WERI-Rb-1 (cell line): ENCODE data around the gene WDR89.
A peak's percentile ranks its signal among the peaks of the same experiment; 100 is the strongest.
"Not testable (repeated sequence)": the region's sequence is repeated elsewhere in the genome, so short reads cannot be mapped to it uniquely, and the experiment has no call there.

Source experiments
- DNase-seq: peaks from one replicate; pipeline ENCODE4 v3.0.0-alpha.2; 2020
- H3K27ac ChIP-seq: fragments of 250-450 bp; sonication (Bioruptor Pico); 2 replicates; pipeline ENCODE4 v1.5.1; 2020; ENCODE audit warnings: mild to moderate bottlenecking, moderate library complexity
- H3K27me3 ChIP-seq: fragments of 250-450 bp; sonication (Bioruptor Pico); 2 replicates; pipeline ENCODE4 v1.5.1; 2021; ENCODE audit warnings: mild to moderate bottlenecking, low read depth, moderate library complexity; ENCODE audit not compliant: insufficient read depth, severe bottlenecking
- H3K36me3 ChIP-seq: fragments of 250-450 bp; sonication (Bioruptor Pico); 2 replicates; pipeline ENCODE4 v1.5.1; 2020; ENCODE audit warnings: mild to moderate bottlenecking, moderate library complexity
- H3K4me3 ChIP-seq: 2 replicates; pipeline ENCODE4 v1.5.1; 2011; ENCODE audit warnings: low read depth, mild to moderate bottlenecking, control low read depth, low read length
- H3K9me3 ChIP-seq: fragments of 250-450 bp; sonication (Bioruptor Pico); 2 replicates; pipeline ENCODE4 v1.5.1; 2021; ENCODE audit warnings: mild to moderate bottlenecking, moderate library complexity; ENCODE audit not compliant: severe bottlenecking
- CTCF ChIP-seq: IDR thresholded peaks from 2 replicates; pipeline ENCODE4 v1.5.1; 2011; ENCODE audit warnings: low read depth, mild to moderate bottlenecking, control low read depth, inconsistent platforms, low read length

WDR89 gene

GRCh38 chr14:63604626-63605025 lies 37.0 kb downstream of the WDR89 start:
- Histone ChIP-seq H3K36me3 (peaks cover 16% of the 10 kb centered on the region), H3K27ac (no peak overlapping the region), H3K9me3 (no peaks in the 10 kb centered on the region), H3K27me3 (no peaks in the 10 kb centered on the region), H3K4me3 (no peak overlapping the region)
- no peak for DNase-seq
- no peak for TF ChIP-seq CTCF

GRCh38 chr14:63603749-63604277 lies 37.9 kb downstream of the WDR89 start:
- no peak for TF ChIP-seq CTCF
- peak; percentile 21 for DNase-seq
- Histone ChIP-seq H3K4me3 (no peak overlapping the region), H3K27me3 (no peaks in the 10 kb centered on the region), H3K27ac (peak overlapping the region; percentile 16; the same call in 1 of the 2 replicates), H3K36me3 (peaks cover 24% of the 10 kb centered on the region), H3K9me3 (no peaks in the 10 kb centered on the region)

GRCh38 chr14:63598807-63599206 lies 42.9 kb downstream of the WDR89 start:
- Histone ChIP-seq H3K9me3 (peaks cover 13% of the 10 kb centered on the region), H3K27me3 (no peaks in the 10 kb centered on the region), H3K4me3 (no peak overlapping the region), H3K36me3 (peaks cover 34% of the 10 kb centered on the region), H3K27ac (no peak overlapping the region)
- no peak for DNase-seq
- no peak for TF ChIP-seq CTCF

- H3K36me3 ChIP-seq: peaks cover 29% of the 10 kb centered on the region
- no peaks in the 10 kb centered on the region for H3K27me3 ChIP-seq
- H3K4me3 ChIP-seq: no peak overlapping the region
- TF ChIP-seq CTCF: no peak
- H3K9me3 ChIP-seq: peaks cover 21% of the 10 kb centered on the region
- DNase-seq: no peak
- H3K27ac ChIP-seq: no peak overlapping the region
Measured at GRCh38 chr14:63596998-63597658, 44.5 kb downstream of the WDR89 start.

- Histone ChIP-seq H3K27me3 (no peaks in the 10 kb centered on the region), H3K4me3 (no peak overlapping the region), H3K36me3 (peaks cover 20% of the 10 kb centered on the region), H3K9me3 (peaks cover 21% of the 10 kb centered on the region), H3K27ac (no peak overlapping the region)
- no peak for DNase-seq
- no peak for TF ChIP-seq CTCF
Measured at GRCh38 chr14:63594455-63595372, 47.0 kb downstream of the WDR89 start.

- not testable (repeated sequence) for H3K36me3 ChIP-seq, H3K9me3 ChIP-seq, H3K4me3 ChIP-seq, H3K27me3 ChIP-seq, DNase-seq, H3K27ac ChIP-seq
Measured at GRCh38 chr14:63583046-63583445, 58.6 kb downstream of the WDR89 start.
